DMS114 treated with DMSO at 0.1 percent for 48 hours (cell line): ENCODE data around the gene DISC1.
"Not testable (repeated sequence)": the region's sequence is repeated elsewhere in the genome, so short reads cannot be mapped to it uniquely, and the experiment has no call there.

Experiments
- DNase-seq: peaks from one replicate; lab custom pipeline; 2025; ENCODE audit not compliant: unreplicated experiment; lab: John Stamatoyannopoulos, UW

Gene DISC1

DNA sequence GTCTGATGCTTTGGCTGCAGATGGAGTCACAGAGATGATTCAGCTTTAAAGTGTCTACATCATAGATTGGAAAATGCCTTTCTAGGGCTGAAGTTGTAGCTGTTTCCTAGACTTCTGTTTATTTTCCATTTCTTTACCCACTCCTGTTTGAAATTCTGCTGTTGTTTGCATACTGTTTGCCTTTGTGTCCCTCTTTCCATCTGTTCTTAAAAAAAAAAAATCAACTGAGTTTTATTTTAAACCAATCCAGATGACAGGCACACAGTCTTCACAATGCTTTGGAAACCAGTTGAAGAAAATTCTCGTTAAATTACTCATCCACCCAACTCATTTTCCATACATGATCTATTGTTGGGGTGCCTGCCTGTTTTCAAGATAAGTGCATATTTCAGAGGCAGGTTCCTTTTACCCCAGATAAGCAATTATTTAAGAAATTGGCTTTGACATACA, 245.9 kb downstream of the DISC1 start:
- no peak for DNase-seq

DNA sequence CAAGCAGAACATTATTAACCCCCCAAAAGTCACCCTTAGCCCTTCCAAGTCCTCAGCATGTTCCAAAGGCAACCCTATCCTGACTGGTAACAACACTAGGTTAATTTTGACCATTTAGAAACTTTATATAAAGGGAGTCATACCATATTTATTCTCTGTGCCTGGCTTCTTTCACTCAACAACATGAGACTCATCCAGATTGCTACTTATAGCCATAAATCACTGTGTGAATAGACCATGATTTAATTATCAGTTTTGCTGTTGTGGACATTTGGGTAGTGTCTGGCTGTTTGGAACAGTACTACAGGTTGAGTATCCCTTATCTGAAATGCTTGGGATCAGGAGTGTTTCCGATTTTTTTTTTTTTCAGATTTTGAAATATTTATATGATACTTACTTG, 252.1 kb downstream of the DISC1 start:
- no peak for DNase-seq

DNA sequence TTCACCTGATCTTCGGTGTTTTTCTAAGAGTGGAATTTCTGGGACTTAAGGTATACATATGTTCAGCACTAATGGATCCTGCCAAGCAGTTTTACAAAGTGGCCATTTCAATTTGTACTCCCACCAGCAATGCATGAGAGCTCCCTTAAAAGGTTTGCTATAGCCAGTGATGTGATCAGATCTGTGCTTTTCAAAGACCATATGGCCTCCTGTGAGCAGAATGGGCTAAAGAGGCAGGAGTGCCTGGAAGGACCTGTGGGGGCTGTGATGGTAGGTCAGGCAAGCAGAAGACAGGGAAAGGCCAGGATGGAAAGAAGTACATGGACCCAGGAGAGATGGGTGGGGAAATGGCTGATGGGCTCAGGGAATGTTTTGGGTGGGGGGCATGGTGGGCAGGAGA, 252.7 kb downstream of the DISC1 start:
- no peak for DNase-seq

GRCh38 chr1:231882333-231882732, 255.7 kb downstream of the DISC1 start:
- no peak for DNase-seq

DNA sequence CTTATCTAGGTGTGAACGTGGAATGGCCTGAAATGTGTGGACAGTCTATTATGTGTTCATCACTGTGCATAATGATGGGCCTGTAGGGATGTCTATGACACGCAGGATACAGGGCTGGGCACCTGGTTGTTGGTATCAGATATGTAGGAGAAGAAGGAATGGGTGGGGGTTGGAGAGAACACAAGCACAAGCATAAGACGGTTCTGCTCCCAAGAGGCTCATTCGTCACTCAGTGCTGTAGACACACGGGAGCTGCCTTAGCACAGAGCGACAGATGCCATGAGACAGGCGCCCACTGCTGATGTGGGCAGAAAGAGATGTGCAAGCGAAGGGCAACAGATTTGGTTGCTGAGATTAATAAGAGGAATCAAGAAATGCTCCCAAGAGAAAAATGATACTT, 256.2 kb downstream of the DISC1 start:
- no peak for DNase-seq

DNA sequence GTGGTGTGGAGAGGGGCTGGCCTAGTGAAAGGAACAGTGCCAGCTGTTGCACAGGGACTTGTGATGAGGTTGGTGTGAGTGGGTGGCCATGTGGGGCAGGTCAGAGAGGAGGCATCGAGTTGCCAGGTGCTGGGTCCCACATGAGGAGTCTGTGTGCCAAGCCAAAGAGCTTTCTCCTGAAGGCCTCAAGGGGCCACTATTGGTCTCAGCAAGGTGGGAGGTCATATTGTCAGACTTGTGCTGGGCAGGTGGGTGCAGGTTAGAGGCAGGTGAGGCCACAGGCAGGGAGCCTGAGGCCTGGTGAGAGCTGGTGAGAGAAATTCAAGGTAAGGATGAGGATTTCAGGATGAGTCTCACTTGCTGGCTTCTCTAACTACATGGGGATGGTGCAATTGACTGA, 256.8 kb downstream of the DISC1 start:
- DNase-seq: no peak

DNA sequence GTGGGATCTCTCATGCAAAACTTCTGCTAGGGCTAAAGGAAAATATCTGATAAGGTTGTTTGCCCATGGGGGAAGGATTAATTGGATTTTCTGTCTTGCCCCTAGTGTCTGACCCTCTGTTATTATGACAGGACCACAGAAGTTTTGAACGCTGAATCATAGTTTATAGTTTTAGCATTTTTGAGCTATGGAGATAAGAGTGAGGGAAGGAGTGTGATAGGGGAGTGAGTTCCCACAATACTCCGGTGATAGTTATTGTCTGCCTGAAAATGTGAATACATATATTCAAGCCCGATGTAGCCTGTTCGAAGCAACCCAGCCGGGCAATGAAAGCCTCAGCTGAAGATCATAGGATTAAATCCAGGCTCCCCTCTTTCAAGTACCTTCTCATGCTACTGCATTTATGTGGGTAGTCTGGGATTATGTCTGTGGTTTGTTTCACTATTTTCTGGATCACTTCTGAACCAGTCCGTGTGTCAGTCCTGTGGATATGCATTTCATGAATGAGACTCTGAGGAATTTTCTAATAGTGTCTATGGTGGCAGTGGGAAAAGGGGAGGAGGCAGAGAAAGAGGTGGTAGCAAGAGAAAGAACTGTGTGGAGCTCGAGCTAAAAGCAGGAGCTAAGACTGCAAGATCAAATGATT, 258.7 kb downstream of the DISC1 start:
- DNase-seq: no peak

GRCh38 chr1:231887166-231887565, 260.6 kb downstream of the DISC1 start:
- no peak for DNase-seq

DNA sequence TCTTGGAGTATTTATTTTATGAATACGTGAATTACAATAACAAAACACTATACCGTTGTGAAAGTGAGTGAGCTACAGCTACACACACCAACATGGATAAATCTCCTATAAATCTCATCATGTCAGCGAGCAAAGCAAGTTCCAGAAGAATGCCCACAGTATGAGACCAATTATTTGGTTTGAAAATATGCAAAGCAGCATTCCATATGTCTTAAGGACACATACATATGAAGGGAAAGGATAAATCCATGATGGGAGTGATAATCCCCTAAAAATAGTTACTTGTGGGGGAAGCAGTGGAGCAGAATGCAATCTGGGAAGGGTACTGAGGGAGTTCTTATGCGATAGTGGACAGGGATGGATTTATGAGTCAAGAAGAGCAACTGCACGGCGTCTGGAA, 261.3 kb downstream of the DISC1 start:
- no peak for DNase-seq

DNA sequence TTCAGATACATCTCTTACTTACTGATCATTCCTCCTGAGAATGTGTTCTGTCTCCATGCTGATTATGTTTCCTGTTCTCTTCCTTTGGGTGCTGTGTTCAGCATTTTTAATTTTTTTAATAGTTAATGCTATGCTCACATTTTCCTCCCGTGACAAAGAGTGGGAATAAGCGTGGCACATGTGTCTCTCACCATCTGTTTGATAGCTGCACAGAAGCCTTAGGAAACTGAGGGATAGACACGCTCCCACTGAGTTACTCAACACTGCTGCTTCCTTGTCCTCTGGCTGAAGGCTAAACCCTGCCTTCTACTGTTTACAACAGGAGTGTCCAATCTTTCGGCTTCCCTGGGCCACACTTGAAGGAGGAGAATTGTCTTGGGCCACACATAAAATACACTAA, 264.2 kb downstream of the DISC1 start:
- no peak for DNase-seq

GRCh38 chr1:231893400-231894102, 267.0 kb downstream of the DISC1 start:
- DNase-seq: no peak

DNA sequence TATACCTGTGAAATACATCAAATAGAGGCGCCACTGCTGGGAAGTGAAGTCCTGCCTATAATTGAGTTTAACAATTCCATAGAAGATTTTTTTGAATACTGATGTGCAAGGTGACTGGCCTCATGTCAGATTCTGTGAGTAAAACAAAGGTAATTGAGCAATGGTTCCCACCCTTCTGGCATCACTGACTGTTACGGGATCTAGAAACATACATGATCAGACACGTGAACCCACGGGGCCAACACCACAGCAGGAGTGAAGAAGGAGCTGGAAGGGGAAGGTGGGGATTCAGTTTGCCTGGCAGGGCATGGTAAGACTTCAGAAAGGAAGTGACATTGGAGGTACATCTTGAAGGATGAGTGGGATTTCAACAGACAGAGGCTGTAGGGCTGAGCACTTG, 270.2 kb downstream of the DISC1 start:
- no peak for DNase-seq

DNA sequence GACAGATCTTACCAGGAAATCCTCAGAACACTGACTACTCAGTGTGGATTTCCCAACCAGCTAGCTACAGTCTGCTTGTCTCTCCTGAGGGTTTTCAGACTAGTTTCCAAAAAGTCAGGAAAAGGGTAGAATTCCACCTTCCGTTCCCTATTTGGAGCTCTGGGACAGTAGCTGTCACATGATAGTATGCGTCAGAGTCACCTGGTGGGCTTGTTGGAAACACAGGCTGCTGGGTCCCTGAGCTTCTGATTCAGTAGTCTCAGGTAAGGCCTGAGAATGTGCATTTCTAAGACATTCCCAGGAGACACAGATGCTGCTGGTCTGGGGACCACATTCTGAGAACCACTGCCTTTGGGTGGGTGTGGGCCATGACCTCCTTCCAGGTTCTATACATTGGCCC, 272.5 kb downstream of the DISC1 start:
- DNase-seq: no peak

- no peak for DNase-seq
These were observed 273.3 kb downstream of the DISC1 start for GRCh38 chr1:231899713-231900435.

- DNase-seq: no peak
These were observed 277.0 kb downstream of the DISC1 start for GRCh38 chr1:231903586-231904081.

DNA sequence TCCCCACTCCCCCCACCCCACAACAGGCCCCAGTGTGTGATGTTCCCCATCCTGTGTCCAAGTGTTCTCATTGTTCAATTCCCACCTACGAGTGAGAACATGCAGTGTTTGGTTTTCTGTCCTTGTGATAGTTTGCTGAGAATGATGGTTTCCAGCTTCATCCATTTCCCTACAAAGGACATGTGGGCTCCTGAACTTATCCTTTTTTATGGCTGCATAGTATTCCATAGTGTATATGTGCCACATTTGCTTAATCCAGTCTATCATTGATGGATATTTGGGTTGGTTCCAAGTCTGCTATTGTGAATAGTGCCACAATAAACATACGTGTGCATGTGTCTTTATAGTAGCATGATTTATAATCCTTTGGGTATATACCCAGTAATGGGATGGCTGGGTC, 280.7 kb downstream of the DISC1 start:
- DNase-seq: not testable (repeated sequence)

DNA sequence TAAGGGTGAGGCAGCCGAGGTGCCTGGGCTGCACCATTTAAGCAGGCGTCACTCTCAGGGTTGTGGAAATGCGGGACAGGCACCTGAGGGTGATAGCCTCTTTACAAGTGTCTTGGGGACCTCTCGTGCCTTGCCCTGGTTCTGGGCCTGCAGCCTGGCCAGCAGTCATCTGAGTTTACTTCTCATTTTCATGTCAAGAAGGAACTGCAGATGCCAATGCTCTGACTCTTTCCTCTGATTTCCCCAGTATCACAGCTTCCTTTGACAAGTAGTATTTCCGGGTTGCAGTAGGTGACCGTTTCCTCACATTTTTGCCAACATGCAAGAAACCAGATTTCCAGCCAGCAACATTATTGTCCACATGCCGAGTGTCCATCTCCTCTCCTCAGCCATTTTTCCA, 286.9 kb downstream of the DISC1 start:
- no peak for DNase-seq

- DNase-seq: no peak
These were observed 291.8 kb downstream of the DISC1 start for GRCh38 chr1:231918239-231919015.

DNA sequence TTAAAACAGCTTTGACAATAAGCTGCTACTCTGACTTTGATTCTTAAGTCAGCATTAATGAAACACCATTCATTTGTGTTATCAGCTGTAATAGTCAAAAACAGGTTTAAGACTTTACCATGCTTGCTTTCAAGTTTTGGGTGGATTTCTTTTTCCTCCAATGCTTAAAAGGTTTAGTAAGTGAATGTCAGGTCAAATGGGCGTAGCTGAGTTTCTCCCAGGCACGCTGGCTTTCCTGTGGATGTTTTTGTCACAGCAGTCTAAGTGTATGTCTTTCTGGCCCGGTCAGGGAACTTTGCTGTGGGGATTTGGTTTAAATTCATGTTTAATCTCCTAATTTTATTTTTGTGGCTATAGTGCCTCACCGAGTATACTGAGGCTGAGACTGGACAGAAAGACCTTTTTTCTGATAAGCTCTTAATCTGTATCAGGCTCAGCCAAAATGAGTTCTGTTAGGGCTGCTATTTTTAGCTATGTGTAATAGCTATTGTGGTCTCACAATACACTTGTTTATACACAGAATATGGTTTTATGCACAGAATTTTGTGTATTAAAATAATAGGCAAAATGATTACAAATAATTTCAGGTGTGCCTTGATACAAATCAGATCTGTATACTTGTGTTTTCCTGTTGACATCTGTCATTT, 292.8 kb downstream of the DISC1 start:
- no peak for DNase-seq

- no peak for DNase-seq
These were observed 293.3 kb downstream of the DISC1 start for GRCh38 chr1:231919886-231920285.
